IPS-11a (cell line): Measurements from ENCODE around the gene ZDHHC11.
"Not testable (repeated sequence)": the region's sequence is repeated elsewhere in the genome, so short reads cannot be mapped to it uniquely, and the experiment has no call there.

ENCODE experiments used
- H3K4me3 ChIP-seq: one replicate; pipeline ENCODE4 v1.5.1; 2013; ENCODE audit warnings: low read depth, low read length, control low read depth

Gene ZDHHC11

GRCh38 chr5:748011-748980 is 102.5 kb downstream of the ZDHHC11 start:
- not testable (repeated sequence) for H3K4me3 ChIP-seq

DNA sequence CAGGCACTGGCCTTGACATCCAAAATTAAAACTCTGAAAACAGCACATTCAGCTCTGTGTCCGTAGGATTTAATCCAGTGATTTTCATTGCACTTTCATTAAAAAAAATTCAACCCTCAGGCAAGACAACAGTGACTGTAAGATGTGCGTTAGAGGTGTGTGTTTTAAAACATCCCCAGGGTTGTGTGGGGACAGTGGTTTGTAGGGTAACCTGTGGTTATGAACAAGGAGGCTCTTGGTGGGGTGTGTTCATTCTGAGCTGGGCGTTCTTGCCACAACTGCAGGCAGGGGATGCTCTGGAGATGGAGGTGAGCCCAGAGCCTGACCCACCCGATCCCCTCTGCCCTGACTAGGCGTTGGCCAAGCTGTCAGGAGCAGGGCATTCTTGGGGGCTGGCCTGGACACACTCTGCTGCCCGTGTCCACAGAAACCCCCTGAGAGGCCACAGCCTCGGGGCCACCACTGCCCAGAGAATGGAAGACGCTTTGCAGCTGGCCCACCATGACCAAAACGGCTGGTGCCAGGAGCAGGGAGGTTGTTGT is 103.4 kb downstream of the ZDHHC11 start:
- not testable (repeated sequence) for H3K4me3 ChIP-seq

GRCh38 chr5:746258-746761 is 104.5 kb downstream of the ZDHHC11 start:
- H3K4me3 ChIP-seq = no peak overlapping the region
